HFF-Myc (cell line): ENCODE data around the gene TSPAN9.

Experiments
- DNase-seq: peaks from one replicate; pipeline ENCODE4 v3.0.0-alpha.2; 2011; ENCODE audit warnings: low read depth; ENCODE audit errors: extremely low read depth
- H3K4me3 ChIP-seq: replicated peaks from 2 replicates; pipeline ENCODE4 v1.5.1; 2011; ENCODE audit warnings: low read depth, mild to moderate bottlenecking, control low read depth, low read length
- TF ChIP-seq, protein P1 (sequence below): IDR thresholded peaks from 2 replicates; pipeline ENCODE4 v1.5.1; 2012; ENCODE audit warnings: mild to moderate bottlenecking, low read depth, low read length, control low read depth; ENCODE audit errors: missing control alignments

TSPAN9 gene

DNA sequence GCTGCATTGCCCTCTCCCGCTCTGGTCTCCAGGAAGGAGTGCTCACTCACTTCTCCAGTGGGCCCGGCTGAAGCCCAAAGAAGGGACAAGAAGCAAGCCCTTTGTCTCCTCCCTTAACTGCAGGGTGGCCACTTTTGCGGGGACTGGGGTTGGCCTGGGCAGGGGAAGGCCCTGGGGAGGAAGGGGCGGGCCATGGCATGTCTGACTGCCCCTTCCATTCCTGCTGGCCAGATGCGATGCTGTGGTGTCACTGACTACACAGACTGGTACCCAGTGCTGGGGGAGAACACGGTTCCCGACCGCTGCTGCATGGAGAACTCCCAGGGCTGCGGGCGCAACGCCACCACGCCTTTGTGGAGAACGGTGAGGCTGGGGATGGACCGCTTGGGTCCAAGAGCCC, 203.8 kb downstream of the TSPAN9 start:
- TF ChIP-seq, protein P1, sequence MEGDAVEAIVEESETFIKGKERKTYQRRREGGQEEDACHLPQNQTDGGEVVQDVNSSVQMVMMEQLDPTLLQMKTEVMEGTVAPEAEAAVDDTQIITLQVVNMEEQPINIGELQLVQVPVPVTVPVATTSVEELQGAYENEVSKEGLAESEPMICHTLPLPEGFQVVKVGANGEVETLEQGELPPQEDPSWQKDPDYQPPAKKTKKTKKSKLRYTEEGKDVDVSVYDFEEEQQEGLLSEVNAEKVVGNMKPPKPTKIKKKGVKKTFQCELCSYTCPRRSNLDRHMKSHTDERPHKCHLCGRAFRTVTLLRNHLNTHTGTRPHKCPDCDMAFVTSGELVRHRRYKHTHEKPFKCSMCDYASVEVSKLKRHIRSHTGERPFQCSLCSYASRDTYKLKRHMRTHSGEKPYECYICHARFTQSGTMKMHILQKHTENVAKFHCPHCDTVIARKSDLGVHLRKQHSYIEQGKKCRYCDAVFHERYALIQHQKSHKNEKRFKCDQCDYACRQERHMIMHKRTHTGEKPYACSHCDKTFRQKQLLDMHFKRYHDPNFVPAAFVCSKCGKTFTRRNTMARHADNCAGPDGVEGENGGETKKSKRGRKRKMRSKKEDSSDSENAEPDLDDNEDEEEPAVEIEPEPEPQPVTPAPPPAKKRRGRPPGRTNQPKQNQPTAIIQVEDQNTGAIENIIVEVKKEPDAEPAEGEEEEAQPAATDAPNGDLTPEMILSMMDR: no peak
- no peak overlapping the region for H3K4me3 ChIP-seq
- DNase-seq: no peak

DNA sequence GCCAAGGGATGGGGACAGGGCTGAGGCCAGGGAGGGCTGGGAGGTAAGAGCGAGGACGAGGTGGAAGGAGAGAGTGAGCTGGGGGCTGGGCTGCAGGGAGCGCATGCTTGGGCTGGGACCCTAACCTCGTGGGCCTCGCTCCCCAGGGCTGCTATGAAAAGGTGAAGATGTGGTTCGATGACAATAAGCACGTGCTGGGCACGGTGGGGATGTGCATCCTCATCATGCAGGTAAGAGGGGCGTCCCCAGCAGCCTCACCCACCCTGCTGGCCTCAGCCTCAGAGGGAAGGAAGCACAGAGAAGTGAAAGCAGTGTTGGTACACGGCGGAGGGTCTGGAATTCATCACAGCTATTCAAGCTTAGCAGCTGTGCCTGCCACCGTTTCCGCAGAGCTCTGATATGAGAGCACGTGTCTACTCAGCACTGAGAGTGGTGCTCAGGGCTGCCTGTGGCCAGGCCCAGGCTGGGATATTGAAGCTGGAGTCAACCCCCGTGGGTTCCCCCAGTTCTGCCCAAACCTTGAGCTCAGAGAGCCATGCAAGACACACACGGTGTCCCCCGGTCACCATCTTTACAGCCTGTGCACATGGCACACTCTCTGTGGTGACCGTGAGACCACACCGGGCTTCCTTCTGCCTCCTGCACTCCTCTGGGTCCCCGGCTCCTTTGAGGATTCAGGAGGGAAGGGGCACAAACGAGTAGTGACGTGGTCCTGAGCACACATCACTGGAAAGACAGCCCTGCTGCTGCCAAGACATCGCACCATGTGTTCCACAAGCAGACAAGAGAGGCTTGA, 204.6 kb downstream of the TSPAN9 start:
- H3K4me3 ChIP-seq: no peak overlapping the region
- TF ChIP-seq, protein P1: no peak
- no peak for DNase-seq

DNA sequence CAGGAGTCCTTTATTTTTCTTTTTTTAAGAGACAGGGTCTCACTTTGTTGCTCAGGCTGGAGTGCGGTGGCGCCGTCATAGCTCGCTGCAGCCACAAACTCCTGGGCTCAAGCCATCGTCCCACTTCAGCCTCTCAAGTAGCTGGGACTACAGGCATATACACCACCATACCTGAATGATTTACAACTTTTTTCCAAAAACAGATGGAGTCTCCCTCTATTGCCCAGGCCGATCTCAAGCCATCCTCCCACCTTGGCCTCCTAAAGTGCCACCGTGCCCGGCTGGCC, 205.1 kb downstream of the TSPAN9 start:
- DNase-seq: no peak
- TF ChIP-seq, protein P1: no peak

DNA sequence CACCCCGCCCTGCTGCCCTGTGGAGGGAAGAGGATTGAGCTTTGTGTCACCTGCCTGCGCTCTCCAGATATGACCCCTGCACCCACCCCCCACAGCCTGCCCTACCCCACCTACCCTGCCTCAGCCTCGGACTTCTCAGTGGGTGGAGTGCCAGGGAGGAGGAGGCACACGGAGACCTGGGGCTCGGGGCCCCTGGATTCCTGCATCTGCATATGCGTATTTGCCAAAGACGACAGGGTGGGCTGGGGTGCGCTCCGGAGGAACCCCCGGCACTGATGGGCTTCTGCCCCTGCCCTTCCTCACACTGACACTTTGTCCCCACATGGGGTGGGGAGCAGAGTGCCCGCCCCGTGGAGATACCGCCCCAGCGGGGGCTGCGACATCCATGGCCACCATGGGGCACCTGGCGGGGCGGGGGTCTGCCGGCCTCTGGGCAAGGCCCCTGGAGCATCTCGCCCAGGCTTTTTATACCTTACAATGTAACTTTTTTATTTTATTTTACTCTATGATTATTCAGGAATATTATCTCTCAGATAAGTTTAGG, 206.0 kb downstream of the TSPAN9 start:
- H3K4me3 ChIP-seq: no peak overlapping the region
- DNase-seq: no peak
- TF ChIP-seq, protein P1: no peak

More for the DNA sequence above, 205.1 kb downstream of the TSPAN9 start:
- no peak overlapping the region for H3K4me3 ChIP-seq

DNA sequence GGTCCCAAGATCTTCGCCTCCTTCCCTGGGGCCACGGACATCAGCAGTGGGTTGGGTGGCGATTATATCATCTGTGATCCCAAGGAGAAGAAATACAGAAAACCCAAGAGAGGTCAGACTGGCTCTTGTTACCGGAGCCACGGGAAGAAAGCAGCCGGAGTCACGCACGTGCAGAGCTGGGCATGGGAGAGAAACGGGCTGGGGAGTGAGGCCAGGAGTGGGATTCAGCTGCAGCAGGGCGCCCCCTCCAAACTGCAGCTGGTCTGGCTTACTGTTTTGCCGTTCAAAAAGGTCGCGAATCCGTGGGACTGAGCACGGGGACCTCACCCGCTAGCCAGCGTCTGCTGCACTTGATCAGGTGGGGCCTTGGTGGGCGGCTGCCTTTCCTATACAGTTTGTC, 207.2 kb downstream of the TSPAN9 start:
- TF ChIP-seq, protein P1: no peak
- DNase-seq: no peak
- H3K4me3 ChIP-seq: no peak overlapping the region

DNA sequence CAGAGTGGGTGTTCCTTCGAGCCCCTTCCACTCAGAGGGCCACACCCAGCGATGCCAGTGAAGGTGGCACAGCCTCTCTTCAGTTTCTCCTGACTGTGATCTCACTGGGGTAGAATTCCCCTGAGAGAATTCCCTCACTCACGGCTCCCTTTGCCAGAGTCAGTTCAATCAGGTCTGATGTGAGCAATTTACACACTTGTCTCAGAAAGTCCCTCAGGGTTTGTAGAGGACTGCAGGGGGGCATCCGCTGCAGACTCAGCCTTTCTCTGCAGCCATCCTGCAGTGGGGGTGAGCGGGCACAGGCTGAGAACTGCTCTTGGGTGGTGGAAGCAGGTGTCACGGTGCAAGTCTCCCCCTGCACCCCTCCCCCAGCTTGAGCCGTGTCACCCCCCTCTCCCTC, 208.4 kb downstream of the TSPAN9 start:
- TF ChIP-seq, protein P1: no peak
- DNase-seq: no peak
- no peak overlapping the region for H3K4me3 ChIP-seq
